Left lung (tissue), 10 donors: ENCODE measurements around the gene SLC4A3. TPM values are rescaled to one million over a fixed set of nuclear protein-coding genes. Genes with fewer than 3 reads are reported as not detected.

Source experiments
- ATAC-seq: fragments of 200-7000 bp; cut with Tn5 transposase; one replicate; pipeline ENCODE4 v1.9.1; 2020; ENCODE audit warnings: moderate library complexity
- DNase-seq, 4 donors: peaks; one replicate each; pipeline ENCODE4 v3.0.0-alpha.2; 2013 to 2020
- H3K27ac ChIP-seq, 2 donors: fragments of 200-600 bp; sonication (generic) in 1 of 2; one replicate each; pipeline versions ENCODE4 v1.5.0 to v1.8.0; 2020 to 2021
- H3K27me3 ChIP-seq, 2 donors: fragments of 200-600 bp; sonication (generic) in 1 of 2; one replicate each; pipeline versions ENCODE4 v1.5.0 to v1.8.0; 2020 to 2021
- H3K36me3 ChIP-seq, 2 donors: fragments of 200-600 bp; sonication (generic) in 1 of 2; one replicate each; pipeline versions ENCODE4 v1.5.0 to v1.8.0; 2020 to 2021
- H3K4me1 ChIP-seq, 2 donors: fragments of 200-600 bp; one replicate each; pipeline ENCODE4 v1.8.0; 2021
- H3K4me3 ChIP-seq, 2 donors: fragments of 200-600 bp; sonication (generic) in 1 of 2; one replicate each; pipeline versions ENCODE4 v1.5.0 to v1.8.0; 2020 to 2021; ENCODE audit warnings: mild to moderate bottlenecking in 1 of 2
- H3K9me3 ChIP-seq, 2 donors: fragments of 200-600 bp; sonication (generic) in 1 of 2; one replicate each; pipeline versions ENCODE4 v1.5.0 to v1.8.0; 2020 to 2021
- CTCF ChIP-seq, 2 donors: fragments of 200-600 bp; sonication (generic) in 1 of 2; IDR thresholded peaks; one replicate each; pipeline versions ENCODE4 v1.5.0 to v1.8.0; 2021; ENCODE audit warnings: antibody characterized with exemption in 2 of 2
- intact Hi-C, 2 donors: fragments of 100-400 bp; cut with DNase I; formaldehyde crosslinking; loops; one replicate each; pipeline versions ENCODE4 v1.11.2 to v1.14.2; 2022
- polyA plus RNA-seq, 6 donors: library from polyadenylated mRNA; unstranded; fragments of 120-200 nt; gene quantifications; one replicate each; pipeline ENCODE4 v1.2.1, GENCODE V29; 2013; ENCODE audit not compliant: insufficient read length in 6 of 6
- total RNA-seq, 2 donors: library from RNA; stranded (reverse); fragmentation: NEBNext Ultra II Directional; extraction: Animal tissue kit (Norgen Biotek cat#: 25700); gene quantifications; one replicate each; pipeline ENCODE4 v1.2.1, GENCODE V29; 2021
- donor health status: DM: no; HTN: yes; CAD: no.
- donor health status: DM: no; HTN: no; CAD: no.

SLC4A3 gene
- total and polyA plus RNA-seq, 8 donors: 2.9 to 13.3 (median 9.8) TPM

- Histone ChIP-seq H3K27ac (no peak overlapping the region), H3K36me3 (no peaks in the 10 kb centered on the region), H3K27me3 (peaks cover 0 to 11% of the 10 kb centered on the region in 2 donors), H3K9me3 (no peaks in the 10 kb centered on the region), H3K4me3 (no peak overlapping the region), H3K4me1 (no peaks in the 10 kb centered on the region)
- intact Hi-C loops: no loop called here
- DNase-seq (peak in 1 of 4 donors; percentile 67), ATAC-seq (no peak)
- TF ChIP-seq CTCF (IDR thresholded peaks at IDR 0.05): no peak
Observed at GRCh38 chr2:219670386-219670785, 43.0 kb downstream of the SLC4A3 start.

GRCh38 chr2:219671279-219671678 is 43.8 kb downstream of the SLC4A3 start:
- Histone ChIP-seq H3K4me1 (no peaks in the 10 kb centered on the region), H3K9me3 (no peaks in the 10 kb centered on the region), H3K36me3 (no peaks in the 10 kb centered on the region), H3K4me3 (no peak overlapping the region), H3K27ac (no peak overlapping the region), H3K27me3 (peaks cover 0 to 11% of the 10 kb centered on the region in 2 donors)
- ATAC-seq (no peak), DNase-seq (no peak)
- TF ChIP-seq CTCF (IDR thresholded peaks at IDR 0.05): no peak
- intact Hi-C loops: no loop called here

- no peak for TF ChIP-seq CTCF (IDR thresholded peaks at IDR 0.05)
- no peaks in the 10 kb centered on the region for H3K9me3 ChIP-seq
- H3K27ac ChIP-seq: no peak overlapping the region
- H3K4me3 ChIP-seq: no peak overlapping the region
- no peak for ATAC-seq
- no peak for DNase-seq
- peaks cover 0 to 17% of the 10 kb centered on the region in 2 donors for H3K27me3 ChIP-seq
- no peaks in the 10 kb centered on the region for H3K4me1 ChIP-seq
- intact Hi-C loops: no loop called here
- H3K36me3 ChIP-seq: no peaks in the 10 kb centered on the region
Observed at GRCh38 chr2:219672406-219672805, 45.0 kb downstream of the SLC4A3 start.

- Histone ChIP-seq H3K27ac (no peak overlapping the region), H3K9me3 (no peaks in the 10 kb centered on the region), H3K4me3 (no peak overlapping the region), H3K4me1 (no peaks in the 10 kb centered on the region), H3K36me3 (no peaks in the 10 kb centered on the region), H3K27me3 (peaks cover 0 to 21% of the 10 kb centered on the region in 2 donors)
- no peak for ATAC-seq
- intact Hi-C loops: no loop called here
- TF ChIP-seq CTCF (IDR thresholded peaks at IDR 0.05): no peak
- no peak for DNase-seq
Observed at GRCh38 chr2:219675221-219675620, 47.8 kb downstream of the SLC4A3 start.

- peaks cover 0 to 21% of the 10 kb centered on the region in 2 donors for H3K27me3 ChIP-seq
- ATAC-seq: no peak
Observed at GRCh38 chr2:219676586-219676985, 49.2 kb downstream of the SLC4A3 start.

More at GRCh38 chr2:219676586-219676985, 49.2 kb downstream of the SLC4A3 start:
- Histone ChIP-seq H3K36me3 (no peaks in the 10 kb centered on the region), H3K4me3 (no peak overlapping the region), H3K9me3 (no peaks in the 10 kb centered on the region), H3K4me1 (no peaks in the 10 kb centered on the region), H3K27ac (no peak overlapping the region)
- intact Hi-C loops: no loop called here
- TF ChIP-seq CTCF (IDR thresholded peaks at IDR 0.05): no peak
- no peak for DNase-seq
